ENCODE data around the gene SIDT2.

Gene SIDT2

DNA sequence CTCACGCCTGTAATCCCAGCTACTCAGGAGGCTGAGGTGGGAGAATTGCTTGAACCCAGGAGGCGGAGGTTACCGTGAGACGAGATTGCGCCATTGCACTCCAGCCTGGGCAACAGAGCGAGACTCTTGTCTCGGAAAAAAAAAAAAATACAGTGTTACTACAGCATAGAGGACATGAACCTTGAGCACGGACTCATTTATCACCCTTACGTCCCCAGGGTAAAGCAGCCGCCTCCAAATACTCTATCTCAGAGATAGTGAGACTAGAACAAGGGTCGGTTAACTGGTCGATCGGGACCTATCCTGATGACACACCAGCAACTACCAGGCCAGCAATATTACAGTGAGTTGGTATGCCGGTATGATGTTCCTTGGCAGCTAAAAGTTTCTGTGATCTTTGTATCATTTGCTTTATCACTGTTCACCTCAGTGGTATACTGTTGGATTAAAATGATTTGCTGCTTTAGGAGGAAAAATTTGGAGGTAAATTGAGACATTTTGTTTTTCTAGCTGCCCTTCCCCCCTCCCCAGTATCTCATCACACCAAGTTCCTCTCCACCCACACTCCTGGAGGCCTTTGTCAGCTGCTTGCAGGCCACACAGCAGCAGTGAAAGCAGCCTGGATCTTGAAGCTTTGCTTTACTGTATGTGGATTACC, 7.0 kb upstream of the SIDT2 start:
- Histone ChIP-seq H3K4me1 (ENCODE audit: control insufficient read depth, insufficient read depth, low read length, poor library complexity, severe bottlenecking) (peaks cover 33% of the 10 kb centered on the region), H3K36me3 (ENCODE audit: control insufficient read depth, insufficient read depth, low read length) (peaks cover 73% of the 10 kb centered on the region), H3K4me3 (ENCODE audit: extremely low read depth, insufficient read depth, low read length, poor library complexity, severe bottlenecking) (no peak overlapping the region), H3K27ac (ENCODE audit: low read depth, low read length, severe bottlenecking) (peak overlapping the region; percentile 43), H3K9me3 (ENCODE audit: control insufficient read depth, low read length) (no peaks in the 10 kb centered on the region)
- 77 to 80% methylated on average over 8 to 10 of the region's 14 CpGs for WGBS, 2 experiments (ENCODE audit: insufficient coverage in 2 of 2)

DNA sequence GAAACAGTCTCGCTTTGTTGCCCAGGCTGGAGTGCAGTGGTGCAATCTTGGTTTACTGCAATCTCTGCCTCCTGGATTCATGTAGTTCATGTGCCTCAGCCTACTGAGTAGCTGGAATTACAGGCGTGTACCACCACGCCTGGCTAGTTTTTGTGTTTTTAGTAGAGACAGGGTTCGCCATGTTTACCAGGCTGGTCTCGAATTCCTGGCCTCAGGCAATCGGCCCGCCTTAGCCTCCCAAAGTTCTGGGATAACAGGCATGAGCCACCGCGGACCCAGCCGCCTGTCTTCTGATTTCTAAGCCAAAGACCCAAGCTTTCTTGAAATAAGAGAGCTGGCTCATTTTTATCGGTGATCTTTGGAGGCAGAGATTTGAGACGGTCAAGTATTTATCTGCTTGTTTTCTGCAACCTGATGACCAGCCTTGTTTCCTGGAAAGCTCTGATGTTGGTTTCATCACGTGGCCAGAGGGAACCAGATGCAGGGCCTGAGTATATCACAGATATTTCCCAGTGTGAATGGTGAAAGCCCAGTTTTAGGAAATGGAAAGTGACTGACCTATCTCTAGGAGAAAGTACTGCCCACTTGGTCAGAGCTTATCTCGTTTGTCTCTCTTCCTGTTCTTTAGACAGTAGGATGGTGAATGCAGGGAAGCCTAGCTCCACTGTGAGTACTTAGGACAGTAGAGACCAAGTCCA, 5.7 kb upstream of the SIDT2 start:
- Histone ChIP-seq H3K27ac (ENCODE audit: low read depth, low read length, severe bottlenecking) (peak overlapping the region; percentile 73), H3K4me1 (ENCODE audit: control insufficient read depth, insufficient read depth, low read length, poor library complexity, severe bottlenecking) (peaks cover 34% of the 10 kb centered on the region), H3K9me3 (ENCODE audit: control insufficient read depth, low read length) (no peaks in the 10 kb centered on the region), H3K4me3 (ENCODE audit: extremely low read depth, insufficient read depth, low read length, poor library complexity, severe bottlenecking) (no peak overlapping the region), H3K36me3 (ENCODE audit: control insufficient read depth, insufficient read depth, low read length) (peaks cover 61% of the 10 kb centered on the region)
- 83 to 92% methylated on average over 13 to 14 of the region's 14 CpGs for whole genome bisulfite sequencing, 2 experiments (ENCODE audit: insufficient coverage in 2 of 2)

DNA sequence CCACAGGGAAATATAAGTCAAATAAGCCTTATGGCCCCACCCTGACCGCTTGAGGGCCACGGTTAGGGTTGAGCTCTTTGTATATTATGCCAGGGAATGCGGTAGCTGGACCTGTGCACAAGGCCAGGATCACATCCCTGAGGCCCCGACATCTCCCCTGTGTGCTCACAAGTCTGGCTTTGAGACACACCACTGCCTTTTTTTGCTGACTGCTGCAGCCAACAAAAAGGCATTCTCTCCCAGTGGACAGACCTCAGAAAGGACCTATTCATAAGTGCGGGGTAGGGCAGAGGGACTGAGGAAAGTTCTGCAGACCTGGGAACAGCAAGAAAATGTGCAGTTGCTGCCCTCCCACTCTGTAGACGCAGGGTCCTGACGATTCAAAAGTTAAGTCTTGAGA, 3.4 kb upstream of the SIDT2 start:
- Histone ChIP-seq H3K9me3 (ENCODE audit: control insufficient read depth, low read length) (no peaks in the 10 kb centered on the region), H3K4me3 (ENCODE audit: extremely low read depth, insufficient read depth, low read length, poor library complexity, severe bottlenecking) (no peak overlapping the region), H3K36me3 (ENCODE audit: control insufficient read depth, insufficient read depth, low read length) (peaks cover 41% of the 10 kb centered on the region), H3K27ac (ENCODE audit: low read depth, low read length, severe bottlenecking) (peak overlapping the region; percentile 23), H3K4me1 (ENCODE audit: control insufficient read depth, insufficient read depth, low read length, poor library complexity, severe bottlenecking) (peaks cover 47% of the 10 kb centered on the region)
- WGBS, 2 experiments (ENCODE audit: insufficient coverage in 2 of 2) = 78 to 82% methylated on average over 7 of the region's 7 CpGs

DNA sequence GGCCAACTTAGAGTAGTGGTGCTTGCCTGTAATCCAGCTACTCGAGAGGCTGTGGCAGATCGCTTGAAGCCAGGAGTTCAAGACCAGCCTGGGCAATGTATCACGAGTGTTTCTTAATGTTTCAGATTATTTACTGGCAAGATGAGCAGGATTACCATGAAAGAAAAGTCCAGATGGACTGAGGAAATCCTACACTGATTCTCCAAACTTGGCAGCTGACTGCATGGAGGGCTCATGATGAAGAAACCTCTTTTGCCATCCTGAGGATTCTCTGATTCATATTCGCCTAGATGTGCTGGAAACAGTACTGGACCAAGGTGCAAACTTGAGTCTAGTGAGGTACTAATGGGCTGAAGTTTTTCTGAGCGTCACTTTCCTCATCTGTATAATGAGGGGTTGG, 2.8 kb upstream of the SIDT2 start:
- 98 to 100% methylated on average over 4 to 5 of the region's 5 CpGs for WGBS, 2 experiments (ENCODE audit: insufficient coverage in 2 of 2)
- peaks cover 51% of the 10 kb centered on the region for H3K4me1 ChIP-seq (ENCODE audit: control insufficient read depth, insufficient read depth, low read length, poor library complexity, severe bottlenecking)

DNA sequence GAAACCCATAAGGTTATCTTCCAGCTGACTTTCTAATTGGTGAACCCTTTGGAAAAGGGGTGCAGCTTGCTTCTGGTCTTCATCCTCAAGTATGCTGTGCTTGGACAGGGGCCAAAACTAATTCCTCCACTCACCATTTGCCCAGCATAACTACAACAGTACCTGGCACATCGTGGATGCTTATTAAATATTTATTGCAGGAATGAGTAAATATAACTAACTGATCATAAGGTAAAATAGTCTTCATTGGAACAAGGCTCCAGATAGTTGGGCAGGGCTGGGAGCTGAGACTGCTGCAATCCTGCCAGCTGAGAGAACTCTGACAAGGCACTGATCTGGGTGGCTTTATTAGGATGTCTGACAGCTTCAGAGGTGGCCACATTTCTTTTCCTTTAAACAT, 2.4 kb upstream of the SIDT2 start:
- peaks cover 47% of the 10 kb centered on the region for H3K4me1 ChIP-seq (ENCODE audit: control insufficient read depth, insufficient read depth, low read length, poor library complexity, severe bottlenecking)
- H3K27ac ChIP-seq (ENCODE audit: low read depth, low read length, severe bottlenecking) = no peak overlapping the region
- H3K9me3 ChIP-seq (ENCODE audit: control insufficient read depth, low read length) = no peaks in the 10 kb centered on the region
- H3K36me3 ChIP-seq (ENCODE audit: control insufficient read depth, insufficient read depth, low read length) = peaks cover 31% of the 10 kb centered on the region
- no peak overlapping the region for H3K4me3 ChIP-seq (ENCODE audit: extremely low read depth, insufficient read depth, low read length, poor library complexity, severe bottlenecking)
- no CpG with 5 or more reads among the region's 1 CpG for WGBS, 2 experiments (ENCODE audit: insufficient coverage in 2 of 2)

More for the DNA sequence above, 2.8 kb upstream of the SIDT2 start:
- Histone ChIP-seq H3K27ac (ENCODE audit: low read depth, low read length, severe bottlenecking) (no peak overlapping the region), H3K9me3 (ENCODE audit: control insufficient read depth, low read length) (no peaks in the 10 kb centered on the region), H3K4me3 (ENCODE audit: extremely low read depth, insufficient read depth, low read length, poor library complexity, severe bottlenecking) (no peak overlapping the region), H3K36me3 (ENCODE audit: control insufficient read depth, insufficient read depth, low read length) (peaks cover 35% of the 10 kb centered on the region)

DNA sequence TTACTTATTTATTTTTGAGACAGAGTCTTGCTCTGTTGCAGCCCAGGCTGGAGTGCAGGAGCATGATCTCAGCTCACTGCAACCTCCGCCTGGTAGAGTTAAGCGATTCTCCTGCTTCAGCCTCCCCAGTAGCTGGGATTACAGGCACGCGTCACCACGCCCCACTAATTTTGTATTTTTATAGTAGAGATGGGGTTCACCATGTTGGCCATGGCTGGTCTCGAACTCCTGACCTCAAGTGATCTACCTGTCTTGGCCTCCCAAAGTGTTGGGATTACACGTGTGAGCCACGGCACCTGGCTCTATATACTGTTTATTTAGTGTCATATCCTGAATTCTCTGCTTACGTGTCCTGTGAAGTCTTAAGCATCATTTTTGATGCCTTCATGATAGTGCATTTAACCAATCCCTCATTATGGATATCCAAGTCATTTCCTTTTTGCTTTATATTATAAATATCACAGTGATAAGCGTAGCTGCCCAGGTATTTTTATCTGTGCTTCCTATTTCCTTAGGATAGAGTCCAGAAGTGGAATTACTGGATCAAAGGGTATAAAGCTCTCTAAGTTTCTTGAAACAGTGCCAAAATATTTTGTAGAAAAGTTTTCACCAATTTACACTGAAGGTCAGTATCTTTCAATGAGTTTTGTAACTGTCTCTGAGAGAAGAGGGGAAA, 871 bp upstream of the SIDT2 start:
- Histone ChIP-seq H3K36me3 (ENCODE audit: control insufficient read depth, insufficient read depth, low read length) (peaks cover 36% of the 10 kb centered on the region), H3K27ac (ENCODE audit: low read depth, low read length, severe bottlenecking) (peak overlapping the region; percentile 82), H3K4me3 (ENCODE audit: extremely low read depth, insufficient read depth, low read length, poor library complexity, severe bottlenecking) (peak overlapping the region; percentile 73), H3K4me1 (ENCODE audit: control insufficient read depth, insufficient read depth, low read length, poor library complexity, severe bottlenecking) (peaks cover 32% of the 10 kb centered on the region), H3K9me3 (ENCODE audit: control insufficient read depth, low read length) (no peaks in the 10 kb centered on the region)
- 83 to 94% methylated on average over 6 to 7 of the region's 10 CpGs for WGBS, 2 experiments (ENCODE audit: insufficient coverage in 2 of 2)

DNA sequence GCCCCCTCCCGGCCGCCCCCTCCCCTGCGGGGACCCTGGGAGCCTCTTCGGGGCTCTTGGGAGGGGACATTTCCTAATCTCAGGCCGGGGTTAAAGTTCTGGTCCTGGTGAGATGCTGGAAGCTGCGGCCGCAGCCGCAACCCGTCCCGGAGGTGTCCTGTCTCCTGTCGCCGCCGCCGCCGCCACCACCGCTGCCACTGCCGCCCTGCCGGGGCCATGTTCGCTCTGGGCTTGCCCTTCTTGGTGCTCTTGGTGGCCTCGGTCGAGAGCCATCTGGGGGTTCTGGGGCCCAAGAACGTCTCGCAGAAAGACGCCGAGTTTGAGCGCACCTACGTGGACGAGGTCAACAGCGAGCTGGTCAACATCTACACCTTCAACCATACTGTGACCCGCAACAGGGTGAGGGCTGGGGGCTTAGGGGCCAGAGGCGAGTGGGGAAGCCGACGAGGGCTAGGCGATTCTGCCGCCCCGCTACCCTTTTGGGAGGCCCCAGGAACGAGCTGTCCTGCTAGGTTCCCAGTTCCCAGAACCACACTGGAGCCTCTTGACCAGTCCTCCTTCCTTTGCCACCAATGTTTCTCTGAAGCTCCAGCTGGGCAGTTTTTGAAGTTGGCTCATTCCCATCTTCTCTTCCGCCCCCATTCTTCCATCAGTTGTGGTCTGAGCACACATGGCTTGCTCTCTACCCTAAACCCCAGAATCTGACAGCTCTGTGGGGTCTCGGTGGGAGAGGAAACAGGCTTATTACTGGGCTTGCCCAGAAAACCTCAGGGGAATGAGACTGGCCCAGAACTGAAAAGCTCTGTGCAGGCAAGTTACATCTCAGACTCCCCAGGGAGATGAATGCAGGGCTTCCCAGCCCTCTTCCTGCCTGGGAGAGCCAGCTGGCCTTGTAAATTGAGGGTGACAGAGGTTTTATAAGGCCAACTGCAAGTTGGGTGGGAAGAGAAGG, 781 bp downstream of the SIDT2 start:
- Histone ChIP-seq H3K27ac (ENCODE audit: low read depth, low read length, severe bottlenecking) (peak overlapping the region; percentile 82), H3K4me3 (ENCODE audit: extremely low read depth, insufficient read depth, low read length, poor library complexity, severe bottlenecking) (peak overlapping the region; percentile 73), H3K9me3 (ENCODE audit: control insufficient read depth, low read length) (no peaks in the 10 kb centered on the region), H3K4me1 (ENCODE audit: control insufficient read depth, insufficient read depth, low read length, poor library complexity, severe bottlenecking) (peaks cover 18% of the 10 kb centered on the region), H3K36me3 (ENCODE audit: control insufficient read depth, insufficient read depth, low read length) (peaks cover 40% of the 10 kb centered on the region)
- WGBS, 2 experiments (ENCODE audit: insufficient coverage in 2 of 2) = 2% methylated on average over 24 to 29 of the region's 39 CpGs

DNA sequence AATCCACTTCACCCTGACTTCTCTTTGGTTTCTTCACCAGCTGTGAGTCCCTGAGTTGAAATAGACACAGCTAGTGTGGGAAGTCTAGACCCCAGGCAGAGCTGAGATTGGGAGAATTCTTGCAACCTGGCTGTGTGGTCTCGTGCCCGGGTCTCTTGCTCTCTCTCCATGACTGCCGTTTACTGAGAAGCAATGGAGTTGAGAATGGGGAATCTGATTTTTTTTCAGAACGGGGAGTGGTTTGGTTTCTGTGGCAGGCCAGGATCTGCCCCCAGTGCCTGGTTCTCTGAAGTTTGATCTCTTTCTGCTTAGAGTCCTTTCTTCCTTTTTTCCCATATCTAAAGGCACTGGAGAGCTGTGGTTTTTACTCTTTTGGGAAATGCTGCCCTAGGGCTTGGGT, 1.5 kb downstream of the SIDT2 start:
- H3K9me3 ChIP-seq (ENCODE audit: control insufficient read depth, low read length) = no peaks in the 10 kb centered on the region
- peak overlapping the region; percentile 73 for H3K4me3 ChIP-seq (ENCODE audit: extremely low read depth, insufficient read depth, low read length, poor library complexity, severe bottlenecking)
- H3K36me3 ChIP-seq (ENCODE audit: control insufficient read depth, insufficient read depth, low read length) = peaks cover 37% of the 10 kb centered on the region
- H3K27ac ChIP-seq (ENCODE audit: low read depth, low read length, severe bottlenecking) = peak overlapping the region; percentile 82
- 74% methylated on average over 3 to 4 of the region's 4 CpGs for WGBS, 2 experiments (ENCODE audit: insufficient coverage in 2 of 2)
- peaks cover 18% of the 10 kb centered on the region for H3K4me1 ChIP-seq (ENCODE audit: control insufficient read depth, insufficient read depth, low read length, poor library complexity, severe bottlenecking)

DNA sequence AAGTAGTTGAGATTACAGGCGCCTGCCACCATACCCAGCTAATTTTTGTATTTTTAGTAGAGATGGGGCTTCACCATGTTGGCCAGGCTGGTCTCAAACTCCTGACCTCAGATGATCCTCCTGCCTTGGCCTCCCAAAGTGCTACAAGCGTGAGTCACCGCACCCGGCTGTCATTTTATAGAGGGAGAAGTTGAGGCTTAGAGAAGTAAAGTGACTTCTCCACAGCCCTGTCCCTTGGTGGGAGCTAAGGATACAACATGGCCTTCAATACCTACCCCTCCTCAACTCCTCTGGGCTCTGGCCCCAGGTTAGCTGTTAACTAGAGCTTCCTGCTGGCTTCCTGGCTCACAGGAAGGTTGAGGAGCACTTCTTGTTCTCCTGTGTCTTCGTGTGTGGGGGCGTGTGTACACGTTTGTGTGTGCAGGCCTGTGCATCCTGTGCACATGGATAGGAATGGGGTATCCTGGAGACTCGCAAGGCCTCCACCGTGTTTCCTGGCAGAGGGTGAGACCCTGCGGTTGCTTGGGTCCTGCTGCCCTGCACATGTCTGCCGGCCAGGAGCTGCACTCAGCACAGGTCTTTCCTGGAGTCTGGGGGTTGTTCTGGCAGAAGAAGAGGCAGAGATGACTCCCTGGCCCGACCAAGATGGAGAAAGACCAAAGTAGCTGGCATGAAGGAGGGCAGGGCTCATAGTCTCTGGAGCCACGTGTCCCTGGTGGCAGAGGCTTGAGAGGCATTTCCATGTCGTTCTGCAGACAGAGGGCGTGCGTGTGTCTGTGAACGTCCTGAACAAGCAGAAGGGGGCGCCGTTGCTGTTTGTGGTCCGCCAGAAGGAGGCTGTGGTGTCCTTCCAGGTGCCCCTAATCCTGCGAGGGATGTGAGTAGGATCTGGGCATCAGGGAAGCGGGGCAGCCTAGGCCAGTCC, 2.4 kb downstream of the SIDT2 start:
- H3K4me1 ChIP-seq (ENCODE audit: control insufficient read depth, insufficient read depth, low read length, poor library complexity, severe bottlenecking) = peaks cover 18% of the 10 kb centered on the region
- WGBS, 2 experiments (ENCODE audit: insufficient coverage in 2 of 2) = 51 to 57% methylated on average over 15 to 17 of the region's 22 CpGs
- no peak overlapping the region for H3K27ac ChIP-seq (ENCODE audit: low read depth, low read length, severe bottlenecking)
- no peak overlapping the region for H3K4me3 ChIP-seq (ENCODE audit: extremely low read depth, insufficient read depth, low read length, poor library complexity, severe bottlenecking)
- peaks cover 31% of the 10 kb centered on the region for H3K36me3 ChIP-seq (ENCODE audit: control insufficient read depth, insufficient read depth, low read length)
- no peaks in the 10 kb centered on the region for H3K9me3 ChIP-seq (ENCODE audit: control insufficient read depth, low read length)
